GM19023 (cell line): Measurements from ENCODE around the gene CTTNBP2NL.
"Not testable (repeated sequence)": the region's sequence is repeated elsewhere in the genome, so short reads cannot be mapped to it uniquely, and the experiment has no call there.

Experiments
- ATAC-seq: cut with Tn5 transposase; IDR thresholded peaks from one replicate; pipeline ENCODE4 v1.9.1; 2021; ENCODE audit warnings: mild to moderate bottlenecking, moderate library complexity; ENCODE audit not compliant: unreplicated experiment

CTTNBP2NL gene

DNA sequence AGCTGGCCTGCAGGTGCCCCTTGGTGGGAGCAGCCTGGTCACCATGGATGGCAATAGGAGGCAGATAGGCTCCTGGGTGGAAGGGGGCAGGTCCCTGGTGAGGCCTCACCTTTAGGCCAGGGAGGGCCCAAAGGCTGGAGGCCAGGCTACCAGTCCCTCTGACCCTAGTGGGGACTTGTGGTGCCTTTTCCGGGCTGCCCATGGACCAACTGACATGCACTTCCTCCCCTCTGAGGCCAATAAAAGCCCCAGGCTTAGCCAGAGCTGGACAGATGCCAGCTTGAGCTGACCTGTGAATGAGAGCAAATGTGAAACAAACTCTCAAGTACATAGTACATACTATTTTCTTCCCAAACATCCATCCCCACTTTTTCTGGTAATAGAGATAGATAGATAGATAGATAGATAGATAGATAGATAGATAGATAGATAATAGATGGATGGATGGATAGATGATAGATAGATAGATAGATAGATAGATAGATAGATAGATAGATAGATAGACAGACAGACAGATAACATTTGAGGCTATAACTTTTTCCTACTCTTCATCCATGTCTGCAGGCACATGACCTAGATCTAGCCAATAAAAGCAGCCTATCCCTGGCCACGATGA is 9.2 kb upstream of the CTTNBP2NL start:
- ATAC-seq = no peak

DNA sequence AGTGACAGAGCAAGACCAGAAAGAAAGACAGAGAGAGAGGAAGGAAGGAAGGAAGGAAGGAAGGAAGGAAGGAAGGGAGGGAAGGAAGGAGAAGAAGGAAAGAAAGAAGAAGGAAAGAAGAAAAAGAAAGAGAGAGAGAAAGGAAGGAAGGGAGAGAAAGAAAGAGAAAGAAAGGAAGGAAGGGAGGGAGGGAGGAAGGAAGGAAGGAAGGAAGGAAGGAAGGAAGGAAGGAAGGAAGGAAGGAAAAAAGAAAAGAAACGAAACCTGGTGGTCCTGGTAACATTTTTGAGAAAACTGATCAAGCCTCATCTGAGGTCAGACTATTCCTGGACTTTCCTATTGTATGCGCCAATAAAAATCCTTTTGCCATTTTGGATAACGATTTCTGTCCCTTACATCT is 8.2 kb upstream of the CTTNBP2NL start:
- no peak for ATAC-seq

DNA sequence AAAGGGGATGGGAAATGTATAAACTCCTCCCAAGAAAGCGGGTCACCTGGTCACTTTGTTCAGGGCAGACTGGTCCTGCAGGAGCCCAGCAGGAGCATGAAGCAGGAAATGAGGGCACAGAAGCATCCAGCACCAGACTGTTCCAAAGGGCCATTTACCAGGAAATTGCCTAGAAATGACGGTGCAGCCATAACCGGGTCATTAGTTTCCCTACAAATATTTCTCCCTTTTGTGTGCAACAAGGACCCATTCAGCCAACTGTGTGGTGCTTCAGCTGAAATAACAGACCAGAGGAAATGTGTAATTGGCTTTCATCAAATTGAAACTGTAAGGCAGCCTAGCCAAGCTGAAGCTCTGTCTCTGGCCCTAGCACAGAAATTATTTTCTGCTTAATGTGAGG is 7.6 kb upstream of the CTTNBP2NL start:
- ATAC-seq = no peak

DNA sequence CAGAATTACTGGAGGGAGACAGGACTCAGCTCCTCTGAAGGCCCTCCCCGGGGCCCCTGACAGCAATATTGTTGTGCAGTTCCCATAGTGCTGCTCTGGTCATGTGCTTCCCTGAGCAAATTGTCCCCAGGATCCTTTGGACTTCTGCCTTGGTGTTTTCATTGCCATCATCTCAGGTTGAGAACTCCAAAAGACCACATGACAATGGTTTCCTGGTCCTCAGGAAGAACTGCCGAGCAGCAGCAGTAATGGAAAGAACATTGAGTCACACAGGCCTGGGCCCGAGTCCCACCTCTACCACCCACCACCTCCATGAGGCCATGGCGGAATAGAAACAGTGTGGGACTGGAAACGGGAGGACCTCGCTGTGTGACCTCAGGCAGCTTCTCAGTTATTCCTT is 6.3 kb upstream of the CTTNBP2NL start:
- ATAC-seq = no peak

DNA sequence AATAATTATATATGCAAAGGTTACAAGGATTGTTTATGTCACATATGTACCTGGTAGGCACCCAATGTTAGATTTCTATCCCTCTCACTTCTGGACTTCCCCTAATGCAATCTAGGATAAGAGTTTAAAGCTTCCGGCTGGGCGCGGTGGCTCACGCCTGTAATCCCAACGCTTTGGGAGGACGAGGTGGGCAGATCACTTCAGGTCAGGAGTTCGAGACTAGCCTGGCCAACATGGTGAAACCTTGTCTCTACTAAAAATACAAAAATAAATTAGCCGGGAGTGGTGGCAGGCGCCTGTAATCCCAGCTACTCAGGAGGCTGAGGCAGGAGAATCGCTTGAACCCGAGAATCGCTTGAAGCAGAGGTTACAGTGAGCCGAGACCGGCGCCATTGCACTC is 5.7 kb upstream of the CTTNBP2NL start:
- not testable (repeated sequence) for ATAC-seq

DNA sequence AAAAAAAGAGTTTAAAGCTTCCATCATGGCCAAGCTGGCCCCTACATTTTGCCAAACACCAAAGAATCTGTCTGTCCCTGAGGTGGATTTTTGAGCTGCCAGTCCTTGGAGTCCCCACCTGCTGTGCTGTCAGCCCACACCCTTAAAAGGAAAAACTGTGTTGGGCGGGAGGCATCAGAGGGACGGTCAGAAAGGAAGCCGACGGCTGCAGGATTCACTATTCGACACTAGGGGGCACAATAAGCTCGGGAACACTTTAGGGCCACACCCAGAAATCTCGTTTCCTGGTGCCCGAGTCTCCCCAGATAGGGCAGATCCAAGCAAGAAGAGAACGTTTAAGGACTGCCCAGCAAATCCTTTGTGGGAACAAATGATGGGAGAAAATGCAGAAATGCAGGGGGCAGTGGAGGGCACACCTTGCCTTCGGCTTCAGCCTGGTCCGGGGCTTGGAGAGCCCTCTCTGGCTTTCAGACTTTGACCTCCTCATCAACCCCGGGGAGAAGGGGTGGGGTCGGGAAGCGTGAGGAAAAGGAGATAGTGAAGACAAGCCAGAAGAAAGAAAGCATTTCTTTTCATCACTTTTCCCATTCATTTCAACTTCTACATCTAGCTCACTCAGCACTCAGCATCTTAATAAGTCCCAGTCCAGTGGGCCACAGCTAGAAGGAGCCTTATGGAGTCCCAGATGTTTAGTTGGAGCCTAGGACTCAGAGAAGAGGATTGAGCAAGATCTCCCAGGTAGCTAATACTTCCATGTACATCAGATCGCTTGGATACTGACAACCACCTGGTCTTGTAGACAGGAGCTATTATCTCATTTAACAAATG is 5.0 kb upstream of the CTTNBP2NL start:
- ATAC-seq = peak; percentile 58

DNA sequence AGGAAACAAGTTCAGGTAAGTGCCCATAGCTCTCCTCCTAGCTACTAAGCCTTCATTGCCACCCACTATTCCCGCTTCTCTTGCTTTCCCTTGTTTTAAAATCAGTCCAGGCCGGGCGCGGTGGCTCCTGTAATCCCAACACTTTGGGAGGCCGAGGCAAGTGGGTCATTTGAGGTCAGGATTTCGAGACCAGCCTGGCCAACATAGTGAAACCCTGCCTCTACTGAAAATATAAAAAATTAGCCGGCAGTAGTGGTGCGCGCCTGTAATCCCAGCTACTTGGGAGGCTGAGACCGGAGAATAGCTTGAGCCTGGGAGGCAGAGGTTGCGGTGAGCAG is 4.4 kb upstream of the CTTNBP2NL start:
- ATAC-seq = no peak

DNA sequence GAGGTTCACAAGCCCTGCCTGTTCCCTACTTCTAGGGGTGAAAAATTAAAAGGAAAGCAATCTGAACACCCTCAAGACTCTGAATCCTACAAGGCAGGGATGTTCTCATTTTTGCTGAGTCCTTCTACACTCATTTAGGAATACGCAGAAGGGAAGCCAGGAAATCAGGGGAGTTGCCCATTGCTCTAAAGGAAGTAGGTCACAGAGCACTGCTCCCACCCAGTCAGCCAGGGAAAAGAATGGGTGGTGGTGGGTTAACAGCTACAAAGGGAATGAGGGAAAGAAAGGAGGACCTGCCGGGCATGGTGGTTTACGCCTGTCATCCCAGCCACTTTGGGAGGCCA is 2.4 kb upstream of the CTTNBP2NL start:
- ATAC-seq = no peak

DNA sequence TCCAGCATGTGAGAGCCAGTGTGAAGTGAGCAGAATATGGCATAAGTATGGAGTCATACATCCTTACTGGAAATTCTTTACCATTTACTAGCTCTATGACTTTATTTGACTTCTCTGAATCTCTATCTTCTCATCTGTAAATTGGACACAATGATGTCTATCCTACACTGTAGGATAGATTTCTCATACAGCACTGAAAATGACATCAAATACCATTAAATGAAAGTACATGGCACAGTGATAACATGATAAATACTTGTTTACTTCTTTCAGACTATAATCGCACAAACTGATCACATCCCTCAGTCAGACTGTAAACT is 1.3 kb upstream of the CTTNBP2NL start:
- ATAC-seq = no peak

DNA sequence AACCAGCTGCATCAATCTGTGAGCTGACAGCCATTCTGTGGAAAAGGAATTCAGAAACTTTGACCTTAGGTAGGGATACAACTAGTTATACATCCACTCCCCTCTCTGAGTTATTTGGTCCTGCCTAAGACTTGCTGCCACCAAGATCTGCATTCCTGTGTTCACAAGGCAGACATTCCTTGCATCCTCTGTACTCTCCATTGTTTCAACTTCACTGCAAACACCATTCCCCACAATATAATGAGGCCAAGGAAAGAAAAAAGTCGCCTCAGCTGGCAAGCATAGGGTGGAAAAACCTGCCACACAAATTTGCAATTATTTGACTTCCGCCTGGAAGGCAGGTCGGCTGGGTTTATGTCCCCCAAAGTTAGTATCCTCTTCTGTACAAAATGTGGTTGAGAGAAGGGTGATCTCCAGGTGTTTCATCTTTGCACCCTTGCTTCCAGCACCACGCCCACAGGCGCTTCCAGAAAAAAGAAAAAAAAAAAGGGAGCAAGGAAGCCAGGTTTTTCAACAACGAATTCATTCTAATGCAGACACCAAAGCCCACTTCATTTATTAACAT is 676 bp upstream of the CTTNBP2NL start:
- no peak for ATAC-seq

DNA sequence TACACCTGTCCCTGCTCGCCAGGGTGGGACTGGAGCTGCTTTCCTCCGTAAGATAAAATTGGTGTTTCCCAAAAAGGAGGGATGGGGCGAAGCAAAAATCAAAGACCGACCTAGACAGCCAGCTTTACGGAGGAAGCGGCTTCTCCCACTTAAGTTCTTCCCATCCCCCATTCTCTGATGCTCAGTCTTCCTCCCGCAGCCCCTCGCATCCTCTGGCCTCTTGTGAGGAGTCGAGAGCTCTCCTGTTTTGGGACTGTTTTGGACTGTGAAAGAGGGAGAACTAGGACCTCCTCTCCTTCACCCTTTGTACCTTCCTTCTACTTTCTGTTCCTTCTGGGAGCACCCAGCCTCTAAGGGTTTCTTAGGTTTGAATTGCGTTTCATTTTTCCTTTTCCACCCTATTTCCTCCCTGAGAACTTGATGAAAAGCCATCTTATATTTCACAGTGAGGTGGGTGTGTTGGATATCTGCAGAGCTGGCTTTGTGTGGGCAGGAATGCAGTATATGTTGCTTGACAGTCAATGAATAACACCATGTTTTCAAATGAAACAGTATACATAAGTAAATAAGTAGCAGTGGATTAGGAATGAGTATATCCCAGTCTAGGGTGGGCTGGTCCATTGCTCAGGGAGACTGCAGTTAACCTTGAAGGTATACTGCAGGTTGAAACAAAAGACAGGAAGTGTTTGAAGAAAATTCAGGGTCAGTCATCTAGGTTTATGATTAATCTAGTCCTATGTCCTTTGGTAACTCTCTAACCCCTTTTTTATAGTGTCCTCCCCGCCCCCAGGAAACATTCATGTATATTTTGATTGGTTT is 848 bp downstream of the CTTNBP2NL start:
- ATAC-seq = no peak

DNA sequence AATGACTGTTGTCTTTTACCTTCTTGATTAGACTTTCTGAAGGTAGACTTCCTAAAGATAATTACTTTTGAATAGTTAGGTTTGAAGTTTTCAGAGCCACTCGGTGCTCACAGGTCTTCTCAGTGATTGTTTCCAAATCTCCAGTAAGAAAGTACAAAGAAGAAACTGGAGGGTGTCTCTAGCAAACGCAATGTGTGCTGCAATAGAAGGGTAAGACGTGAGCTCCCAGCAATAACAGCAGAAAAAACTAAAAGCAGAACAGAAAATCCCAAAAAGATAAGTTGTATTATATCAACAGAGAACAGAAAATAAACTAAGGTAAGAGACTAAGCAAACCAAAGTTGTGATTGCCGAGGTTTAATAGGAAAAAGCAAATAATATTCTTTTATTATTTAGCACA is 1.8 kb downstream of the CTTNBP2NL start:
- ATAC-seq = no peak

DNA sequence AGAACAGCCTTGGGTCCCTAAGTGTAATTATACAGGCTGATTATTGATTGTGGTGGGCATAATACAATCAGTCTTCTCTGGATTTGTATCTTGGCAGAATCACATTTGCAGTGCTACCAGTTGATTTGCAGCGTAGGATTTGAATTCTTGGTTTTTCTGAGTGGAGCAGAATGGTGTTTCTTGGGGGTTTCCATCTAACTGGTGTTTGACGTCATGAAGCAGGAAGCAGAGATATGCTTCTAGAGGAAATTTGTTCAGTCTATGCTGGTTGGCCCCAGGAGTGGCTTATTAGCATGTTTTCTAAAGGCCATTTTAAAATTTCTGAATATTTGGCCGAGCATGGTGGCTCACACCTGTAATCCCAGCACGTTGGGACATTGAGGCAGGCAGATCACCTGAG is 3.4 kb downstream of the CTTNBP2NL start:
- no peak for ATAC-seq

DNA sequence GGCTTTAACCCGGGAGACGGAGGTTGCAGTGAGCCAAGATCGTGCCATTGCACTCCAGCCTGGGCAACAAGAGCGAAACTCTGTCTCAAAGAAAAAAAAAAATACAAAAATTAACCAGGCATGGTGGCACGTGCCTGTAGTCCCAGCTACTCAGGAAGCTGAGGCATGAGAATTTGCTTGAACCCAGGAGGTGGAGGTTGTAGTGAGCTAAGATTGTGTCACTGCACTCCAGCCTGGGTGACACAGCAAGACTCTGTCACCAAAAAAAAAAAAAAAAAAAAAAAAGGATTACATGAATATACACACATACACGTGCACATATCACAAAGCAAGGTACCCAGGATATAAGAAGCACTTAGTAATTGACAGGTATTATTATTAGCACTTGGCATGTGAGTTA is 4.7 kb downstream of the CTTNBP2NL start:
- ATAC-seq = not testable (repeated sequence)

DNA sequence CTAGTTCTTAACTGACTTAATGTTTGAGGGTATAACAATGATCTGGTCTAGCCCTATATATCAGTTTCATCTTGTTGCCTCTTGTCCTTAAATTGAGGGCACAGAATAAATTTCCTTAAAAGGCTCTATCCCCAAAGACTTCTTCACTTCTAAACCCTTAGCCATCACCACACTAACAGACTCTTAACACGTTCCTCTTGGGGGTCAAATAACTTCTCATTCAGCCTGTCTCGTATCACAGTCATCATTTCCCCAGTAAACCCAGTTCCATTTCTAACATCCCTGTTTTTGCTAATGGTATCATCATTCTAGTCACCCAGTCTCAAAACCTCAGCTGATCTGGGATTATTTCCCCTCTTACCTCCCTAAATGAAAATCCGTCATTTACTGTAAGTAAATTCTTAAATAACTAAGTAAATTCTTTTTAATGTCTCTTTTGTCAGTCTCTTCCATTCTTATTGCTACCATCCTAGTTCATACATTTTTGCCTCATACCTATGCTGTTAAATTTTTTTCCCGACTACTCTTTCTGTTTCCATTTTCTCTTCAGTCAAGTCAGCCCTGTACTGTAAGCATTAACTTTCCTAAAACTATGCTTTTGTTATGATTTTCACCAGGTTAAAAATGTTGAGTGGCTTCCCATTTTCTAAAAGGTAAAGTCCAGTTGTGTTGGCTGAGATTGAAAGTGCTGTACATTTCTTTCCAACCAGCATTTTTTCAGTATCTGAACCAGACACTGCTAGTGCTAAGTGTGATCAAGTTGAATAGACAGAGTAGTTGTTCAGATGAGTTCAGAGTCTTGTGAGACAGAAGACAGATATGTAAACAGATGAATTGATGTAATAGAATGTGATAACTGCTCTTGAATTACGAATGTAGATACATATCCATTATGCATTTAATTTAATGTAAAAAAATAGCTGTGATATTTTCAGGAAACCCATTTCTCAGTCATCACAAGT is 6.9 kb downstream of the CTTNBP2NL start:
- peak; percentile 61 for ATAC-seq

DNA sequence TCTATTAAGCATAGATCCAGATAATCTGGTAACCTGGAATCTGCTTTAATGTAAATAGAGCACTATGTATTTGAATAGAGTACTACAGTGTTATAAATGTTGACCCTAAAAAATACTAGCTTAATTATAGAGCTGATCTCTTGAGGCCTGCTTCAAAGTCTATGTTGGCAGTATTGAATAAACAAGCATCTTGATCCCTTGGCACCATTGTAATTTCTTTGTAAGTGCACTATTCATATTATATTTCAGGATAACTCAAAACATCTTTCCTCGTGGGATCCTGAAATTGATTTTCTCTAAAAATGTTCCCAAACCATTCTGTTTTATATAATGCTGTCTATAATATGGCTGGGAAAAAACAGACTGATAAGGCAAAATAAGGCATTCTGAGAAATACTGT is 10.8 kb downstream of the CTTNBP2NL start:
- ATAC-seq = no peak

DNA sequence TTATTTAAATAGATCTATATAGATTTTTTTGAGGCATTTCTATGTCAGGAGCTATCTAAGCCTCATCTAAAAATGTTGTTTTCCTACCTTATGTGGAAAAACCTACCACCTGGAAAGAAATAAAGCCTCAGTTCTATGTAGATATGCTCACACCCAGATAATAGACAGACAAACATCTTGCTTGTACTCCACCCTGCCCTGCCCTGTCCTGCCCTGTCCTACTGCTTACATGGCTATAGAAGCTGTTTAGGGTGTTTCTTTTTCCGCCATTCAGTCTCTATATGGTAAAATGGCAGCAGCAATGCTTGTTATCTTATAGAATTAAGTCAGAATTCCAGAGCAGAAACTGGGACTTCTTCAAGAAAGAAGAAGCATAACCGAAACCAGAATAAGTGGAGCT is 13.4 kb downstream of the CTTNBP2NL start:
- no peak for ATAC-seq

DNA sequence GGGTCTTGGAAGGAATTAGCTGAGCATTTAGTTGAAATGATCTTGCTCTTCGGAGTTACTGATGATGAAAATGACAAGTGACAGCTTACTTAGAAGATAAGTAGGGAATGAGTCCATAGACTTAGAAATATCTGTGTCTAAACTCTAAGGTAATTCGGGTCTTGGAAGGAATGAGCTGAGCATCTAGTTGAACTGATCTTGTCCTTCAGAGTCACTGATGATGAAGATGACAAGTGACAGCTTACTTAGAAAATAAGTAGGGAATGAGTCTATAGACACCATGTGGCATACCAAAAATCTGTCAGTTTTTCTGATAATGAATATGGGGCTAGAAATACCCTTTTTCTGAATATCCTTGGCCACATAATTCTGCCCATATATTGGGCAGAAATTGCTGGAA is 14.7 kb downstream of the CTTNBP2NL start:
- ATAC-seq = no peak

DNA sequence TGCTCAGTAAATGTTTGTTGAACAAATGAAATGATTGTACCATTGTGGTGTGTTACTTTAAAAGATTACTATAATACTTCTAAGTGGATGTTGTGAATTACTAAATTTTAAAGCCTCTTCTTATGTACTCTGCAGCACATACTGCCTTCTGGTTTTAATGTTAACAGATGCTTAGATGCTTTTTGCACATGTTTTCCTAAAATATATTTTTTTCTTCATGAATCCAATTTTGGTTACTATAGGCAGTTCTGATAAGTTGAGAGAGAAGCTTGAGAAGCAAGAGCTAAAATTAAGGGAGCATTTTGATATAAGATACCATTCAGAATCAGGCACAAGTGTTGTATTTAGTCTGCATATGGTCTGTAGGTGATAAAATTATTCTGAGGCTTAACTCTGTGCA is 21.3 kb downstream of the CTTNBP2NL start:
- ATAC-seq = no peak

DNA sequence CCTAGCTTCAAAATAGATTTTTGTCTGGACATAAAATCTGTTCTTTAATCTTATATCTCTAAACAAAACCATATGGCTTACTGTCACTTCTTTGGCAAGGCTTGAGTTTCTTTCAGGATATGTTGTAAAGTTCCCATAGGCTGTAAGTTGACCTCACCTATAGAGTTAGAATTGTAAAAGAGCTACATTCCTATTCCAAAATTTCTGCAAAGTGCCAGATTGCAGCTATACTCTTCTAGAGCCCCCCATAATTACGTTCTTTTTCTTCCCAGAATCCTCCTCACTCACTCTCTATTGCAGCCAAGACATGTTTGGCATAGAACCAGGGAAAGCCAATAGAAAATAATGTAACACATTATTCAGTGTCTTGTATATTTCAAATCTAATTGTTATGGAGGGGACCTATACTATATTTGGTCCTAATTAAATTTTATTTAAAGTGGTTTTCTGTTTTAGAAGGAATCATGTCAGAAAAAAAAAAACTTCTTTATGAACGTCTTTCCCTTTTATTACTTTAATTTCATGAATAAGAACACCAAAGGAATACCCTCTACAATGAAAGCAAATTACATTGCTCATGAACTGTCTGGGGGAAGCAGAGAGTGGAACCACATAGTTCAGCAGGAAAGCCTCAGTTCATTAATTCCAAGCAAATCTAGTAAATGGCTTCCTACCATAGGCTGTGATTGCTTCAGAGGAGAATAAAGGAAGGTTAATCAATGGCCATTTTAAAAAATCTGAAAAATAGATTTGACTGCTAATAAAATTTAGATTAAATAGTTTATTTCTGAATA is 22.3 kb downstream of the CTTNBP2NL start:
- ATAC-seq = no peak
